ENCODE results near the gene CA10. TPM values are rescaled to one million over a fixed set of nuclear protein-coding genes. Genes with fewer than 3 reads are reported as not detected.

Gene CA10
- total RNA-seq, 4 donors from 2014 or later = not detected

DNA sequence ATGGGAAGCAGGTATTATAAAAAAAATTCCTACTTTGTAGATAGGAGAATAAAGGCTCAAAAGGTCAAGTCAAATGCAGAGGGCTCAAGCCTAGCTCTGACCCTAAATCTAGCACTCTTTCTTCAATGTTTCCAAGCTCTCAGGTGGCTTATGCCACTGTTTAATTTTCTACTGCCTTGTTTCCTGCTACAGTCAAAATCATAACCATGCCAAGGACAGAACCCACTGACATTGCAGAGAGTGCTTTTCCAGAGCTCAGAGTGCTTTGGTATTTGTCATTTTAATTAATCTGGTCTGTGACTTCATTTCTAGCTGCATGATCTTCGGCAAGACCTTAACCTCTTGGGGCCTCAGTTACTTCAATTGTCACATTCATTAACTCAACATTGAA lies 344.7 kb downstream of the CA10 start:
- intact Hi-C loops (cut with DNase I) = no loop called here
- H3K4me1 ChIP-seq = no peaks in the 10 kb centered on the region
- H3K4me3 ChIP-seq = no peak overlapping the region
- no peaks in the 10 kb centered on the region for H3K36me3 ChIP-seq
- 90% methylated on average over 1 of the region's 1 CpG for WGBS
- H3K9me3 ChIP-seq = no peaks in the 10 kb centered on the region
- no peak for DNase-seq (ENCODE audit: extremely low spot score)
- H3K27ac ChIP-seq (replicated peaks in 1 of 4) = no peak overlapping the region
- no peak for TF ChIP-seq POLR2AphosphoS5 (IDR thresholded peaks at IDR 0.05)
- TF ChIP-seq, protein P1, sequence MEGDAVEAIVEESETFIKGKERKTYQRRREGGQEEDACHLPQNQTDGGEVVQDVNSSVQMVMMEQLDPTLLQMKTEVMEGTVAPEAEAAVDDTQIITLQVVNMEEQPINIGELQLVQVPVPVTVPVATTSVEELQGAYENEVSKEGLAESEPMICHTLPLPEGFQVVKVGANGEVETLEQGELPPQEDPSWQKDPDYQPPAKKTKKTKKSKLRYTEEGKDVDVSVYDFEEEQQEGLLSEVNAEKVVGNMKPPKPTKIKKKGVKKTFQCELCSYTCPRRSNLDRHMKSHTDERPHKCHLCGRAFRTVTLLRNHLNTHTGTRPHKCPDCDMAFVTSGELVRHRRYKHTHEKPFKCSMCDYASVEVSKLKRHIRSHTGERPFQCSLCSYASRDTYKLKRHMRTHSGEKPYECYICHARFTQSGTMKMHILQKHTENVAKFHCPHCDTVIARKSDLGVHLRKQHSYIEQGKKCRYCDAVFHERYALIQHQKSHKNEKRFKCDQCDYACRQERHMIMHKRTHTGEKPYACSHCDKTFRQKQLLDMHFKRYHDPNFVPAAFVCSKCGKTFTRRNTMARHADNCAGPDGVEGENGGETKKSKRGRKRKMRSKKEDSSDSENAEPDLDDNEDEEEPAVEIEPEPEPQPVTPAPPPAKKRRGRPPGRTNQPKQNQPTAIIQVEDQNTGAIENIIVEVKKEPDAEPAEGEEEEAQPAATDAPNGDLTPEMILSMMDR (IDR thresholded peaks at IDR 0.05) = no peak
- no peak for TF ChIP-seq POLR2A (IDR thresholded peaks at IDR 0.05; ENCODE audit: low read depth)
- no peak for TF ChIP-seq EP300 (IDR thresholded peaks at IDR 0.05)
- no peaks in the 10 kb centered on the region for H3K27me3 ChIP-seq

DNA sequence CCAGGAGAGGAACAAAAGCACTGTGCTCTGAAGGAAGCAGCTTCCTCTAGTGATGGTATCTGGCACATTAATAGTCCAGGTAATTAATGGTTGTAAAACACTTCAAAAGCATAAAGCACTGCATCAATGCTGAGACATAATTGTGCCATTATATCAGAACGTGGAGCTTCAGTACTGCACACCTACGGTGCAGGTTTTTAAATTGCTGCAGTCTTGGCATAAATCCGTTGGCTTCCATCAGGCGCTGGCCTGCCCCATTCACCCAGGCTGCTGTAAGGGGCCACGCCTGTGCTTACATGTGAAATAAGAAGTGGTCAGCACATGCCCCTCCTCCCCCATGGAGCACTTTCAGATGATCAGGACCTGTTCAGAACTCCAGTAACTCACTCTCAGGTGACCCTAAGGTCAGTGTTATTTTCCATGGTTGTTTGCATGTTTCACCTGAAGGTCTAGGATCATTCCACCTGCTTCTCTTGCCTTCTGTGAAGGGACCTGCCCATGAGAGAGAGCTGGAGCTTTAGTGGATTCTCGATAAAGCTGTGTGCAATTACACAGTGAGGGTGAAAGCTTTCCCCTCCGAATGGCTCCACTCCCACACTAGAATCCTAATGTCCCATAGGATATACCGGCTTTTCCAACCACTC lies 345.3 kb downstream of the CA10 start:
- Histone ChIP-seq H3K36me3 (no peaks in the 10 kb centered on the region), H3K9me3 (no peaks in the 10 kb centered on the region), H3K27ac (replicated peaks in 1 of 4) (no peak overlapping the region), H3K27me3 (no peaks in the 10 kb centered on the region), H3K4me1 (no peaks in the 10 kb centered on the region), H3K4me3 (no peak overlapping the region)
- intact Hi-C loops (cut with DNase I) = no loop called here
- 83% methylated on average over 8 of the region's 8 CpGs for WGBS
- DNase-seq (ENCODE audit: extremely low spot score) = peak; percentile 68
- TF ChIP-seq EP300 (IDR thresholded peaks at IDR 0.05) (no peak), POLR2AphosphoS5 (IDR thresholded peaks at IDR 0.05) (no peak), POLR2A (IDR thresholded peaks at IDR 0.05; ENCODE audit: low read depth) (no peak)
- TF ChIP-seq, protein P1 (IDR thresholded peaks at IDR 0.05) = no peak

DNA sequence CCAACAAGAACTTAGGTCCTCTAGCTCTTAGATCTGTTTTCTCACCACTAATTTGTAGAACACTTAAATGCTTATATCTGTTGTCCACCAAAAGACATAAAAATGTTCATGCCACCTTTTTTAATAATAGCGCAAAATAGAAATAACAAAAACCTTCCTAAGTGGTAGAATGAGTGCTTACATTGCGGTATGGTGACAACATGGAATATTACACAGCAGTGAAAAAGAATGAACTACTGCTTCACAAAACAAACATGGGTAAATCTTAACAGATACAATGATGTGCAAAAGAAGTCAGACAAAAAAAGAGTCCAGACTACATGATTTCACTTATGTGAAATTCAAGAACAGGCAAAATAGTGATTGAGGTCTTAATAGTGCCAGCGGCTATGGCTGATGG lies 351.1 kb downstream of the CA10 start:
- DNase-seq (ENCODE audit: extremely low spot score) = no peak
- Histone ChIP-seq H3K27ac (replicated peaks in 1 of 4) (no peak overlapping the region), H3K27me3 (no peaks in the 10 kb centered on the region), H3K9me3 (no peaks in the 10 kb centered on the region), H3K4me1 (no peaks in the 10 kb centered on the region), H3K36me3 (no peaks in the 10 kb centered on the region), H3K4me3 (no peak overlapping the region)
- intact Hi-C loops (cut with DNase I) = no loop called here
- TF ChIP-seq POLR2AphosphoS5 (IDR thresholded peaks at IDR 0.05) = no peak
- TF ChIP-seq EP300 (IDR thresholded peaks at IDR 0.05) = no peak
- TF ChIP-seq POLR2A (IDR thresholded peaks at IDR 0.05; ENCODE audit: low read depth) = no peak
- TF ChIP-seq, protein P1 (IDR thresholded peaks at IDR 0.05) = no peak
- 95% methylated on average over 3 of the region's 3 CpGs for WGBS

- DNase-seq (ENCODE audit: extremely low spot score) = no peak
- Histone ChIP-seq H3K27ac (replicated peaks in 1 of 4) (no peak overlapping the region), H3K4me3 (no peak overlapping the region), H3K36me3 (no peaks in the 10 kb centered on the region), H3K27me3 (no peaks in the 10 kb centered on the region), H3K4me1 (no peaks in the 10 kb centered on the region), H3K9me3 (no peaks in the 10 kb centered on the region)
- intact Hi-C loops (cut with DNase I) = no loop called here
- TF ChIP-seq EP300 (IDR thresholded peaks at IDR 0.05) (no peak), POLR2A (IDR thresholded peaks at IDR 0.05; ENCODE audit: low read depth) (no peak), POLR2AphosphoS5 (IDR thresholded peaks at IDR 0.05) (no peak)
- TF ChIP-seq, protein P1 (IDR thresholded peaks at IDR 0.05) = no peak
- WGBS = 81% methylated on average over 1 of the region's 1 CpG
Measured at GRCh38 chr17:51805765-51806164, 352.7 kb downstream of the CA10 start.

DNA sequence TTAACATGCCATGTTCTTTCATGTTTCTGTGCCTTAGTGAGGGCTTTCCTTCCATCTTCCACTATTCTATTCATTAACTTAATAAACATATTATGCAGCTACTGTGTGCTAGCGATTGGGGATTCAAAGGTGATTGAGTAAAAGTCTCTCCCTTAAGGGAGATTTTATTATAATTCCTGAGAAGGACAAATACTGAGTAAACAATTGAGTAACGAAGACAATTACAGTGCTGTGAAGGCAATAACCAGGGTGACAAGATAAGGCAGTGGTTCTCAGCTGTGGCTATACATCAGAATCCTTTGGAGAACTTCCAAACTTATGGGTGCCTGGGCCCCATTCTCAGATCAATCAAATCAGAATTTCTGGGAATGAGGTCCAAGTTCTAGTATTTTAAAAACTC lies 353.3 kb downstream of the CA10 start:
- no peak for DNase-seq (ENCODE audit: extremely low spot score)
- no peak overlapping the region for H3K4me3 ChIP-seq
- H3K36me3 ChIP-seq = no peaks in the 10 kb centered on the region
- intact Hi-C loops (cut with DNase I) = no loop called here
- 78% methylated on average over 2 of the region's 2 CpGs for WGBS
- H3K27ac ChIP-seq (replicated peaks in 1 of 4) = no peak overlapping the region
- no peaks in the 10 kb centered on the region for H3K4me1 ChIP-seq
- no peaks in the 10 kb centered on the region for H3K9me3 ChIP-seq
- H3K27me3 ChIP-seq = no peaks in the 10 kb centered on the region
- TF ChIP-seq EP300 (IDR thresholded peaks at IDR 0.05) = no peak
- TF ChIP-seq POLR2A (IDR thresholded peaks at IDR 0.05; ENCODE audit: low read depth) = no peak
- TF ChIP-seq, protein P1 (IDR thresholded peaks at IDR 0.05) = no peak
- TF ChIP-seq POLR2AphosphoS5 (IDR thresholded peaks at IDR 0.05) = no peak
